ENCODE results near the gene TTC22.

DNA sequence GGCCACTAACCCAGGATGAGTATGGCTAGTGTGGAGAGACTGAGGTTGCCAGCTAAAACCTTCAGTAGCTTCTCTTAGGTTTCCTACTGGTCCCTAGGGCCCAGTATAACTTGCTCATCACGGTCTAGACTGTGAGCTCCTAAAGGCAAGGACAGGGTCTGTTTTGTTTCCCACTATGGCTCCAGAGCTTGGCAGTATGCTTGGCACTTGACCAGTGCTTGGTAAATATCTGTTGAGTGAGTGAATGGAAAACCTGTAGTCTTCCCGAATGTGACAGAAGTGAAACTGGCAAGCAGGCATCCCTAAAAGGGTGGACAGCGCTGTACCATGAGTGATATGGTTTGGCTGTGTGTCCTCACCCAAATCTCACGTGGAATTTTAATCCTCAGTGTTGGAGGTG lies 23.7 kb downstream of the TTC22 start:
- TF ChIP-seq, protein P1, sequence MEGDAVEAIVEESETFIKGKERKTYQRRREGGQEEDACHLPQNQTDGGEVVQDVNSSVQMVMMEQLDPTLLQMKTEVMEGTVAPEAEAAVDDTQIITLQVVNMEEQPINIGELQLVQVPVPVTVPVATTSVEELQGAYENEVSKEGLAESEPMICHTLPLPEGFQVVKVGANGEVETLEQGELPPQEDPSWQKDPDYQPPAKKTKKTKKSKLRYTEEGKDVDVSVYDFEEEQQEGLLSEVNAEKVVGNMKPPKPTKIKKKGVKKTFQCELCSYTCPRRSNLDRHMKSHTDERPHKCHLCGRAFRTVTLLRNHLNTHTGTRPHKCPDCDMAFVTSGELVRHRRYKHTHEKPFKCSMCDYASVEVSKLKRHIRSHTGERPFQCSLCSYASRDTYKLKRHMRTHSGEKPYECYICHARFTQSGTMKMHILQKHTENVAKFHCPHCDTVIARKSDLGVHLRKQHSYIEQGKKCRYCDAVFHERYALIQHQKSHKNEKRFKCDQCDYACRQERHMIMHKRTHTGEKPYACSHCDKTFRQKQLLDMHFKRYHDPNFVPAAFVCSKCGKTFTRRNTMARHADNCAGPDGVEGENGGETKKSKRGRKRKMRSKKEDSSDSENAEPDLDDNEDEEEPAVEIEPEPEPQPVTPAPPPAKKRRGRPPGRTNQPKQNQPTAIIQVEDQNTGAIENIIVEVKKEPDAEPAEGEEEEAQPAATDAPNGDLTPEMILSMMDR (IDR thresholded peaks at IDR 0.05) = no peak
- TF ChIP-seq POLR2A (IDR thresholded peaks at IDR 0.05) = no peak

Measured in right lobe of liver (tissue), 4 donors.